Upper lobe of right lung (tissue), 1 donor: ENCODE results near the gene FASN. TPM values are rescaled to one million over a fixed set of nuclear protein-coding genes. Genes with fewer than 3 reads are reported as not detected.
"Not testable (repeated sequence)": the region's sequence is repeated elsewhere in the genome, so short reads cannot be mapped to it uniquely, and the experiment has no call there.

Experiments used
- ATAC-seq: fragments of 200-7000 bp; cut with Tn5 transposase; one replicate; pipeline ENCODE4 v1.9.1; 2020; ENCODE audit warnings: mild to moderate bottlenecking, moderate library complexity
- DNase-seq: peaks from one replicate; pipeline ENCODE4 v3.0.0-alpha.2; 2020
- H3K27ac ChIP-seq: fragments of 200-600 bp; one replicate; pipeline ENCODE4 v1.8.0; 2022
- H3K27me3 ChIP-seq: fragments of 200-600 bp; one replicate; pipeline ENCODE4 v1.8.0; 2022; ENCODE audit warnings: mild to moderate bottlenecking
- H3K36me3 ChIP-seq: fragments of 200-600 bp; one replicate; pipeline ENCODE4 v1.8.0; 2022
- H3K4me1 ChIP-seq: fragments of 200-600 bp; one replicate; pipeline ENCODE4 v1.8.0; 2022
- H3K4me3 ChIP-seq: fragments of 200-600 bp; one replicate; pipeline ENCODE4 v1.8.0; 2022; ENCODE audit warnings: mild to moderate bottlenecking
- H3K9me3 ChIP-seq: fragments of 200-600 bp; one replicate; pipeline ENCODE4 v1.8.0; 2022
- intact Hi-C: fragments of 100-400 bp; cut with DNase I; formaldehyde crosslinking; loops from one replicate; pipeline ENCODE4 v1.11.0; 2022
- total RNA-seq: library from RNA; stranded (reverse); fragmentation: NEBNext Ultra II Directional; extraction: Animal tissue kit (Norgen Biotek cat#: 25700); gene quantifications from one replicate; pipeline ENCODE4 v1.2.1, GENCODE V29; 2021
- TF ChIP-seq, protein P1 (sequence below): fragments of 200-600 bp; IDR thresholded peaks from one replicate; pipeline ENCODE4 v1.8.0; 2022; ENCODE audit warnings: antibody characterized with exemption
- donor health status: DM: no; HTN: yes; CAD: no; lungs with severe emphysema.

Gene FASN
- total RNA-seq, 1 donor from 2014 or later = 432 TPM

DNA sequence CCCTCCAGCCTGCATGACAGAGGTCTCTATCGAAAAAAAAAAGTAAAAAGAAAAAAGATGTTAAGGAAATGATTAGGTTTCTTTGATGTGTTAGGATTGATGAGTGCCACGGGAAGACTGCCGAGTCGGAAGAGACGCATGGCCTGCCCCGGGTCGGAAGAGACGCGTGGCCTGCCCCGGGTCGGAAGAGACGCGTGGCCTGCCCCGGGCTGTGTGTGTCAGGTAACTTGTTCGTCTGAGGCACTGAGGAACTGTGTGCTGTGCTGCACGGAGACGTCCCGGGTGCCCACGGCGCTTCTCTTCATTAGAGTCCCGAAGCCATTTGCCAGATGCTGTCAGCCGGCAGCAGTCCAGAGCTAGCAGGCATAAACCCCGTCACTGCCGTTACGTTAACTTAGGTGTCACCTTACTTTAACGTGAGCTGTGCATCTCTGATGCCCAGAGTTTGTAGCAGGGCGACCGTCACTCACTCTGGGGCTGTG, 40.5 kb upstream of the FASN start:
- H3K9me3 ChIP-seq = no peaks in the 10 kb centered on the region
- no peaks in the 10 kb centered on the region for H3K36me3 ChIP-seq
- no peak overlapping the region for H3K4me3 ChIP-seq
- H3K27ac ChIP-seq = no peak overlapping the region
- ATAC-seq = no peak
- no peaks in the 10 kb centered on the region for H3K27me3 ChIP-seq
- no peaks in the 10 kb centered on the region for H3K4me1 ChIP-seq
- intact Hi-C loops = no loop called here
- TF ChIP-seq, protein P1, sequence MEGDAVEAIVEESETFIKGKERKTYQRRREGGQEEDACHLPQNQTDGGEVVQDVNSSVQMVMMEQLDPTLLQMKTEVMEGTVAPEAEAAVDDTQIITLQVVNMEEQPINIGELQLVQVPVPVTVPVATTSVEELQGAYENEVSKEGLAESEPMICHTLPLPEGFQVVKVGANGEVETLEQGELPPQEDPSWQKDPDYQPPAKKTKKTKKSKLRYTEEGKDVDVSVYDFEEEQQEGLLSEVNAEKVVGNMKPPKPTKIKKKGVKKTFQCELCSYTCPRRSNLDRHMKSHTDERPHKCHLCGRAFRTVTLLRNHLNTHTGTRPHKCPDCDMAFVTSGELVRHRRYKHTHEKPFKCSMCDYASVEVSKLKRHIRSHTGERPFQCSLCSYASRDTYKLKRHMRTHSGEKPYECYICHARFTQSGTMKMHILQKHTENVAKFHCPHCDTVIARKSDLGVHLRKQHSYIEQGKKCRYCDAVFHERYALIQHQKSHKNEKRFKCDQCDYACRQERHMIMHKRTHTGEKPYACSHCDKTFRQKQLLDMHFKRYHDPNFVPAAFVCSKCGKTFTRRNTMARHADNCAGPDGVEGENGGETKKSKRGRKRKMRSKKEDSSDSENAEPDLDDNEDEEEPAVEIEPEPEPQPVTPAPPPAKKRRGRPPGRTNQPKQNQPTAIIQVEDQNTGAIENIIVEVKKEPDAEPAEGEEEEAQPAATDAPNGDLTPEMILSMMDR = no peak
- no peak for DNase-seq

DNA sequence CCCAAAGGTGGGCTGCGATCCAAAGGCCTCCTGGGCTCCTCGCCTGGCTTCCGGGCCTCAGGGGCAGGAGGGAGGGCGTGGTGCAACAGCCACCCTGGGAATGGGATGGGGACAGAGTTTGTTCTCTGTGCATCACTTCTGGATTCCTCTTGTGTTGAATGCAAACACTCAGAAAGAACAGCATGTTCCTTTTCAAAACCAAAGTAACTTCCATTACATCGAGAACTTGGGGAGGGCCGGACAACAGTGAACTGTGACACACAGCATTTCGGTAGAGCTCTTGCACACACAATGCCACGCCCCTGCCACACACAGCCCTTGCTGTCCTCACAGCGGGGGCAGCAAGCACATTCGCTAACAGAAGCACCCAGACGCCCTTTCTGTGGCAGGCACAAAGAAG, 36.1 kb upstream of the FASN start:
- peak; percentile 93 for DNase-seq
- H3K27me3 ChIP-seq = no peaks in the 10 kb centered on the region
- peak; percentile 97 for ATAC-seq
- no peaks in the 10 kb centered on the region for H3K36me3 ChIP-seq
- H3K4me1 ChIP-seq = no peaks in the 10 kb centered on the region
- no peak overlapping the region for H3K4me3 ChIP-seq
- TF ChIP-seq, protein P1 = no peak
- peak overlapping the region; percentile 70 for H3K27ac ChIP-seq
- intact Hi-C loops = no loop called here
- H3K9me3 ChIP-seq = no peaks in the 10 kb centered on the region

DNA sequence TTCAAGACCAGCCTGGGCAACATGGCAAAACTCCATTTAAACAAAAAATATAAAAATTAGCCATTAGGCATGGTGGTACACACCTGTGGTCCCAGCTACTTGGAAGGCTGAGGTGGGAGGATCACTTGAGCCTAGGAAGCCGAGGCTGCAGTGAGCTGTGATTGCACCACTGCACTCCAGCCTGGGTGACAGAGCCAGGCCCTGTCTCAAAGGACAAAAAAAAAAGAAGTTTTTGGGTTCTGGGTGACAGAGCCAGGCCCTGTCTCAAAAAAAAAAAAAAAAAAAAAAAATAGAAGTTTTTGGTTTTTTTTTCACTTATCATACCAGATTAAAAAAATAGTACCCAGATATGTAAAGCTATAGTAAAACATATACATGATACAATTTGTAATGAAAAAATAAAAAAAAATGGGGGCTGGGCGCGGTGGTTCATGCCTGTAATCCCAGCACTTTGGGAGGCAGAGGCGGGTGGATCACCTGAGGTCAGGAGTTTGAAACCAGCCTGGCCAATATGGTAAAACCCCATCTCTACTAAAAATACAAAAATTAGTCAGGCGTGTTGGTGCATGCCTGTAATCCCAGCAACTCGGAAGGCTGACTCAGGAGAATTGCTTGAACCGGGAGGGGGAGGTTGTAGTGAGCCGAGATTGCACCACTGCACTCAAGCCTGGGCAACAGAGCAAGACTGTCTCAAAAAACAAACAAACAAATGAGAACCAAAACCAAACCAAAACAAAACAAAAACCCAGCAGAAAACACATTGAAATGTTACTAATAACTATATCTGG, 35.3 kb upstream of the FASN start:
- peak overlapping the region; percentile 70 for H3K27ac ChIP-seq
- H3K27me3 ChIP-seq, H3K9me3 ChIP-seq, H3K4me3 ChIP-seq, DNase-seq, H3K4me1 ChIP-seq, H3K36me3 ChIP-seq, intact Hi-C loops: not testable (repeated sequence)
- ATAC-seq = peak; percentile 51

DNA sequence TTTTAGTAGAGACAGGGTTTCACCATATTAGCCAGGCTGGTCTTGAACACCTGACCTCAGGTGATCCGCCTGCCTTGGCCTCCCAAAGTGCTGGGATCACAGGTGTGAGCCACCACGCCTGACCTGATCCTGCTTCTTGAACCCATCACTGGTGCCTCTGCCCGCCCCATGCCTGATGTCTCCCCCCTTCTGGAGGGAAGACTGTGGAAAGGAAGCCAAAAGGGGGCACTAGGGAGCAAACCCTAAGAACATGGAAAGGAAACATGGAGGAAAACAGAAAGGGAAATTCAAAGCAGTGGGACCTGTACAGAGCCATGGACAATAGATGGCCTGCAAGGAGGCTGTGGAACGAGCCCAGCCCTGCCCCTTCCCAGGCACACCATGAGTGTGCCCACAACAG, 31.1 kb upstream of the FASN start:
- H3K4me3 ChIP-seq = no peak overlapping the region
- ATAC-seq (peak; percentile 4), DNase-seq (no peak)
- H3K4me1 ChIP-seq = no peaks in the 10 kb centered on the region
- intact Hi-C loops = no loop called here
- H3K9me3 ChIP-seq = no peaks in the 10 kb centered on the region
- no peak overlapping the region for H3K27ac ChIP-seq
- TF ChIP-seq, protein P1 = no peak
- H3K36me3 ChIP-seq = no peaks in the 10 kb centered on the region
- H3K27me3 ChIP-seq = no peaks in the 10 kb centered on the region

DNA sequence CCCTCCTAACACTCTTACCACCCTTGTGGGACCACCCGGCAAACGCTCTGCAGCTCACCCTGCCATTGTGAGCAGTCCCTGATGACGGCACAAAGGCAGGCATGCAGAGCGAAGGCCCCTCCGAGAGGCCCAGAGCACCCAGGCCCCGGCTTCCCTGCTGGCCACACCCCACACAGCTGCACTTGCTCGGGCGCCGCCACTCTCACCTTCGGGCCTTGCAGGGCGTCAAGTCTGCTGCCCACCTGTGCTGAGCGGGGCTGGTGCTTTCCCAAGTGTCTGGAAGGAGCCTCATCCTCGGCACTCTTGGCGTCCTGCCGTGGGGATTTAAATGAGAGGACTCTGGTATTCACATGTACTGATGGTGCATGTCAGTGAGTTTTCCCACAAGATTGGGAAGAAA, 30.3 kb upstream of the FASN start:
- Histone ChIP-seq H3K9me3 (no peaks in the 10 kb centered on the region), H3K27me3 (no peaks in the 10 kb centered on the region), H3K36me3 (no peaks in the 10 kb centered on the region), H3K27ac (no peak overlapping the region), H3K4me3 (no peak overlapping the region), H3K4me1 (no peaks in the 10 kb centered on the region)
- ATAC-seq (no peak), DNase-seq (no peak)
- TF ChIP-seq, protein P1 = no peak
- intact Hi-C loops = no loop called here

DNA sequence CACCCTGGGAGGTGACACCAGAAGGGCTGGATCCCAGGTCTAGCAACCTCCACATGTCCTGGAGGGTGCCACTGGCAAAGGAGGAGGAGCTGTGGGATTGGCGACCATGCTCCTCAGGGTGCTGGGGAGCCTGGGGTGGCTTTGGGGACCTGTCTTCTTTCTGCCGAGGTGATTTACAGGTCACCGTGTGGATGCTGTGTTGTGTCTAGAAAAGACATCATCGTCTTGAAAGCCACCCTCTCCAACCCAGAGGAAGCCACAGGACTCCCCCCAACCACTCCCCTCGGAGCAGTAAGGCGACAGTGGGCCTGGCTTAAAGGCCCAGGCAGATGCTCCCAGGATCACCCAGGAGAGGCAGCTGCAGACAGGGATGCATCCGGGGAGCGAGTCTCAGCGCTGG, 29.7 kb upstream of the FASN start:
- Histone ChIP-seq H3K27me3 (no peaks in the 10 kb centered on the region), H3K4me3 (no peak overlapping the region), H3K36me3 (no peaks in the 10 kb centered on the region), H3K4me1 (no peaks in the 10 kb centered on the region), H3K27ac (no peak overlapping the region), H3K9me3 (no peaks in the 10 kb centered on the region)
- no peak for DNase-seq
- intact Hi-C loops = no loop called here
- peak; percentile 11 for ATAC-seq
- TF ChIP-seq, protein P1 = no peak
